ENCODE data around the gene SHISA5.

GRCh38 chr3:48546203-48546829 lies 42.3 kb upstream of the SHISA5 start:
- TF ChIP-seq CTCF (IDR thresholded peaks at IDR 0.05; ENCODE audit: poor library complexity) (no peak), EZH2 (IDR thresholded peaks at IDR 0.05; ENCODE audit: borderline replicate concordance) (no peak)
